ENCODE data around the gene LRPPRC.
"Not testable (repeated sequence)": the region's sequence is repeated elsewhere in the genome, so short reads cannot be mapped to it uniquely, and the experiment has no call there.

The LRPPRC gene

GRCh38 chr2:43977677-43978375, 18.0 kb downstream of the LRPPRC start:
- DNase-seq: no peak

GRCh38 chr2:43960921-43961320, 34.9 kb downstream of the LRPPRC start:
- DNase-seq: no peak

DNA sequence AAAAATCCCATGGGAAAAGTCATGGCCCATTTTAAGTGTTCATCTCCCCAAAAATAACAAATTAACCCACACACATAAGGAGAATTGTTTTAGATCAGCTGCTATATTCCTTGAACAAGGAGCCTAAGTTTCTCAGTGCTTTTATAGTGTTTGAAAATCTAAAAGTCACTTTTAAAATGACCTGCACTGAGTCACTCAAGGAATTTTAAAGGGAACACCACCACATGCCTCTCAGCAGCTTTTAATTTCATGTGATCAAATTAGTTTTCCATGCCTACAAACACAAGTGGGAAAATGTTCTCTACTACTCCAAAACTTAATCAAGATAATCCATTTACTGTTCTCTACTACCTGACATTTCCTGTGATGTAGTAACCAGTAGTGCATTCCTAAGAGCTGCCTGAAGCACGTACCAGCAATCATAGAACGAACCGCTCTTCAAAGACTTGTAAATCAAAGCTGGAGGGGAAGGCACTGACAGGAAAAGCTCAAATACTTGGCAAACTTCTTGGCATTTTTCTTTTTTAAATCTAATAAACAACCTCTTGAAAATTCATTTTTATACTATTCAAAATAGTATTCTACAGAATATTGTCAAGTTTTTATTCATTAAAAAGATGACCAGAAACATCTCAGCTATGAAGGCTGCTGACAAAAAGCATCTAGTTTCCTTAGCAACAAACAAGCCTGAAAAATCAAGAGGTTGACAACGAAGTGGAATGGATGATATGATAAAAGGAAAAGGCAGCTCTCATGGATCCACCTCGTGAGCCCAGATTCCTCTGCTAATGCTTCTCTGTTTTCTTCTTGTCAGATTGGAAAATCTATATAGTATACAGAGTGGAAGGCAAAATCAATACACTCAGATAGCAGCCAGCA, 37.2 kb downstream of the LRPPRC start:
- DNase-seq: no peak

DNA sequence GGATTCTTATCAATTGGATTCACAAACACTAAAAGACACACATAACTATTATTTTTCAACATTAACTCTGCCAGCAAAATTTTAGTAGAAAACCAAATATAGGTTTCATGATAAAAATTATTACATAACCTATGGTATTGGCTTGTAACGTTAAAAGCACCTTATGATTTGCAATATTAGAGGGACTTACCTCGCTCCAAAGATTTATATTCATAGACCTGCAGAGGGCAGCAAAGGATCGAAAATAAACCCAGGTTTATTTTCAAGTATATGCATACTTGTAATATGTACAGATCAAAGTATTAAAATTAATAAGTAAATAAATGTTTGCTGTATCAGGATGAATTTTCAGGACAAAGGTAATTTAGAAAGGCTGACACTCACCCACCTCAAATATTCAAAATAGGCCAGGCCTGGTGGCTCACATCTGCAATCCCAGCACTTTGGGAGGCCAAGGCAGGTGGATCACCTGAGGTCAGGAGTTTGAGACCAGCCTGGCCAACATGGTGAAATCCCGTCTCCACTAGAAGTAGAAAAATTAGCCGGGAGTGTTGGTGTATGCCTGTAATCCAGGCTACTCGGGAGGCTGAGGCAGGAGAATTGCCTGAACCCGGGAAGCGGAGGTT, 45.3 kb downstream of the LRPPRC start:
- DNase-seq: no peak

GRCh38 chr2:43948370-43948769, 47.4 kb downstream of the LRPPRC start:
- DNase-seq: no peak

GRCh38 chr2:43946685-43947084, 49.1 kb downstream of the LRPPRC start:
- DNase-seq: no peak

- no peak for DNase-seq
Measured at GRCh38 chr2:43945439-43945838, 50.4 kb downstream of the LRPPRC start.

DNA sequence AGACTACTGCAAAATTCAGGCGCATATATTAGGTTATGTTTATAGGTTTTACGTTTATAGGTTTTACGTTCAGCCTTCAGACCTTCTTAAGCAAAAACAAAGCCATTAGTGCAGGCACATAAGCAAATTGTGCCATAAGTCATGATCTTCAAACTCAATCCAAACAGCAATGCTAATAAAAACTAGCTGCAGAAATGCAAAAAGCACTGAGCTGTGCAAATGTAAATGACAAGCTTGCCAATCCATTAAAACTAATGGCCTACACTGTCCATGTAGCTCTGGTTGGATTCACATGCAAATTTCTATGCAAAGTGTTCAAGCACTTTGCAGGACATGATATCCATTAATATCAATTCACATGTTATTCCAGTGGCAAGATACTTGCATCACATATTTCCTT, 50.9 kb downstream of the LRPPRC start:
- DNase-seq: no peak

DNA sequence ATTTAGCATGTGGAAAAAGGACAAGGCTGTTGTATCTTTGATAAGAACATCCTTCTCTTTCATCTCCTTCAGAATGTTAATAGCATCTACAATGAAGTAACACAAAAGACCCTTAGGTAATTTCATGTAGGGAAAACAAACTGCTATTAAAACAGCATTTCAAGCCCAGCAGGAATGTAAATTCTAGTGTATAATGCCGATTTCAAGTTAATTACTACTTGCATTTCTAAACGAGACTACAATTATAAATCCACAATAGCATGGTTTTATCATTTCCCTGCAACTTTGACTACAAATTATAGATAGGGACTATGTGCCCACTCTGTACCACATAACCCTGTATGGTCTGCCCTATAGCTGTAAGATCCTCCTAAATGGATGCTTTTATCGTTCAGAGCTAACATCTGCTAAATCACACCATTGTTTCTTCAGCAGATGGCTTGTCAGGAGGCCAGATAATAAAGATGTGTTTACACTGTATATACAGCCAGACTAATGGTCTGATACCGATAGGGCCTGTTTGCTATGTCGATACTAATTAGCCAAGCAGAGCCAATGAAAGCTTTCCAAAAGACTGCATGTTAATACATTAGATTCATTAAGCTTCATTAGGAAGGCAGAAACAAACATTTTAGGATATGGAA, 51.9 kb downstream of the LRPPRC start:
- DNase-seq: no peak

- no peak for DNase-seq
Measured at GRCh38 chr2:43943323-43943722, 52.5 kb downstream of the LRPPRC start.

DNA sequence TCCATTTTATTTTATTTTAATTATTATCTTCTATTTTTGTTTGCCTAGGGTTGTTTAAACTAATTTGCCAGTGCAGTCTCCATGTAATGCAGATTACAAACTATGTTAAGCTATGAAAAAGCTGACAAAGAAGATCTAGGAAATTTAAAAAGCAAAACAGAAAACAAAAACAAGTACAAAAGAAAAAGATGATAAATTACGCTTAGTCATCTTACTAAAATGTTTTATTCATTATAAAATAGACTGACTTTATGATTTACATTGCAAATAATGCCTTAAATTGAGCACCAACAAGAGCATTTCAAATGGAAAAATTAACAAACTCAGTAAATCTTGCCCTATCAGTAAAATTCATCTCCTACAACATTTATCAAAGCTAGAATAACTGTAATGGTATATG, 52.9 kb downstream of the LRPPRC start:
- DNase-seq: no peak

DNA sequence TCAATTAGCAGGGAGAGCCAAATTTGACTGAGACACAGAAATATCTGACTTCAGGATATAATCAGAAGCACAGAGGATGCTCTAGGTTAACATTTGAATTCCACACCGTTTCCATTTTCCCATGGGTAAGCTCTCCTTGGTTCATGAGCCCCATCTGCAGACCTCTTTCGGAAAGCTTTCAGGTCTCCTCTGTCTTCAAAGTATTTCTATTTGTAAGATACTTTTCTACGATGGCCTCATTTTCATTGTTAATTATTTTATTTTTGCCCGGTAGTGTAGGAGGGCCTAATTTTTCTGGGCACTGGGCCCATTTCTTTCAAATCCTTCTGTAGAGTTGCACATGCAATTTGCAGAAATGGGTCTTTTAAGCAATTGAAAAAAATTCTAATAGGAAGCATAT, 53.8 kb downstream of the LRPPRC start:
- DNase-seq: no peak

- no peak for DNase-seq
Measured at GRCh38 chr2:43941359-43941758, 54.4 kb downstream of the LRPPRC start.

DNA sequence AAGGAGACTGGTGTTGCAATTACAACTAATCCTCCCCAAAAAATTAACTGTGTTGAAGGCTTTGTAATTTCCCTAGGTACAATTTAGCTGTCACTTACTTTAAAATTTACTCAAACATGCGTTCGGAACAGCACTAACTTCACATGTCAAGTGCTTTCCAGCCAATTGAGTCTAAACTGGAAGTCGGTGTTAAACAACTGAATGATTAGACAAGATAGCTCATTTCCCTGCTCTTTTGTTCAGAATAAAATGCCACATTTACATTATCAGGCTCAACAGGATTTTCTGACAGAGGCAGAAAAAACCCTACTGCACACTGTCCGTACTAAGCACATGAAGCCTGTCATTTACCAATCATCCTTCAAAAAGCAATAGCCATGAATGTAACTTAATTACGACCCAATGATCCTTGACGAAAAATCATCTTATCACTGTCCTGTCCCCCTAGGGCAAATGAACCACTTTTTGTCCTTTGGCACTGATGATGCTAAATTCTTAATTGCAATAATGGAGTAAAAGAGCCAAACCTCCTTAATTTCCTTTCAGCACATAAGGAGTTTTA, 56.0 kb downstream of the LRPPRC start:
- DNase-seq: no peak

- DNase-seq: no peak
Measured at GRCh38 chr2:43937269-43937820, 58.4 kb downstream of the LRPPRC start.

DNA sequence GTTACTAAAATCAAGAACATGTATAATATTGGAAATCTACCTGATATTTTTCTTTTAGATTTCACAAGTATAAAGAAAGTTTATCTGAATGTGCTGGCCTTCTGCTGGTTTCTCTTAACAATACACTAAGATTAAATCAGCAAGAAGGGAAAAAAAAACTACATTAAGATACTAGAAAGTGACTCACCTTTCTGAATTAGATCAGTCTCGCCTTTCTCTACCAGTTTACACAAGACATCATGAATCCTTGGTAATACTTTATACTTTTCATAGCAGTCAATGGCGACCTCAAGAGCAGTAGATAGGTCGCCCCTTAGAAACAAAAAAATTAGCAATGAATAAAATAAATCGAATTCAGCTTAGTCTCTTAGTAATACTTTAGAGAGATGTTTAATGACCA, 61.2 kb downstream of the LRPPRC start:
- no peak for DNase-seq

- DNase-seq: no peak
Measured at GRCh38 chr2:43931293-43931692, 64.5 kb downstream of the LRPPRC start.

GRCh38 chr2:43927442-43927841, 68.3 kb downstream of the LRPPRC start:
- no peak for DNase-seq

DNA sequence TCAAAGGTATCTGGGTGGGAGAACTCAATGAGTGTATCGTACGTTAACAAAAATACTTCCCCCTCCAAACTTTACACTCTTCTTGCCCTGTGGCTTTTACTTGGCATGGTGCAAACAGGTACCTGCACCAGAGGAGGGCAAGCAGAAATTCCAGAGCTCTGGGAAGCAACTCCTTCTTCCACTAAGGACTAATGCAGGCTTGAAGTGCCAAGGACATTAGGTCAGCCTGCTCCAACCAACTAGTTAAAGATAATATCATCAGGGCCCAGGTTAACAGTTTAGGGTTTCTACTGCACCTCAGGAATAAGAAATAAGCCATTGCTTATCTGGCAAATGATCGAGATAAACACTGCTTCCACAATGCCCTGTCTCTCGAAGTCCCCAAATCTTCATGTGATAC, 70.4 kb downstream of the LRPPRC start:
- no peak for DNase-seq

DNA sequence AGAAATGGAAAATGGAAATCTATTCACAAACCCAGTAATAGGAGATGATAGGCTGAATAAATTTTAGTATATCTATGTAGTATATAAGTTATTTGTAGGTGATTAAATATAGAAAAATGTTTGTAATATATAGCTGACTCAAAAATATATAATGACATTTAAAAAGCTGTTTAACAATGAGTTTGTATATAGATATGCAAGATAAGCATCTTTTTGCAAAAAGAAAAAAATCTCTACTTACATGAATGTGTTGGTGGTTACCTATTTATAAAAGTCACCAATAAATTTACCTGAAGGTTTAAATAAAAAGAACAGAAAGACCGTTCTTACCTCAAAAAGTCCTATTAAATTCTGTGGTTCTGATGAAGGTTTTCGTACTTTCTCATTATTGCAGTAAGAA, 71.3 kb downstream of the LRPPRC start:
- DNase-seq: no peak

DNA sequence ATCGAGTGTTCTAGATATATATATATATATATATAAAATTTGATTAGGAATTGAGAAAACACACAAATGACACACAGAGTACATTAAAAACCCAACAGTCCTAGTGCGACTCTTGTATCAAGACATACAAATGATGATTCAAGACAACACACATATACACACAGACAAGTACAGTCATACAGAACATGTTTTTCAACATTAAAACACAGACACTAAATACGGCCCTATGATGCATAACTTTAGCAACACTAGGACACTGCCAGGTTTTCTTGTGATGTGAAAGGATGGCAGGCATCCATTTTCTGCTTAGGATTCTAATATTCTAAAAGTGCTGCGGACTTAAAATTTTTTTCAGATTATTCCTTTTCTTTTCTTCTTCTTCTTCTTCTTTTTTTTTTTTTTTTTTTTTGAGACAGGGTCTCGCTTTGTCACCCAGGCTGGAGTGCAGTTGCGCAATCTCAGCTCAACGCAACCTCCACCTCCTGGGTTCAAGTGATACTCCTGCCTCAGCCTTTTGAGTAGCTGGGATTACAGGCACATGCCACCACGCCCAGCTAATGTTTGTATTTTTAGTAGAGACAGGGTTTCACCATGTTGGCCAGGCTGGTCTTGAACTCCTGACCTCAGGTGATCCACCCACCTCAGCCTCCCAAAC, 84.5 kb downstream of the LRPPRC start:
- DNase-seq: not testable (repeated sequence)

- DNase-seq: no peak
Measured at GRCh38 chr2:43906448-43907109, 89.2 kb downstream of the LRPPRC start.

Measured in T1000 (cell line).